ENCODE results near the gene ST7.

The ST7 gene

GRCh38 chr7:116988363-116988989 lies 35.2 kb downstream of the ST7 start:
- TF ChIP-seq ZFX (IDR thresholded peaks at IDR 0.05; ENCODE audit: borderline replicate concordance), result no peak
- TF ChIP-seq, protein P1, sequence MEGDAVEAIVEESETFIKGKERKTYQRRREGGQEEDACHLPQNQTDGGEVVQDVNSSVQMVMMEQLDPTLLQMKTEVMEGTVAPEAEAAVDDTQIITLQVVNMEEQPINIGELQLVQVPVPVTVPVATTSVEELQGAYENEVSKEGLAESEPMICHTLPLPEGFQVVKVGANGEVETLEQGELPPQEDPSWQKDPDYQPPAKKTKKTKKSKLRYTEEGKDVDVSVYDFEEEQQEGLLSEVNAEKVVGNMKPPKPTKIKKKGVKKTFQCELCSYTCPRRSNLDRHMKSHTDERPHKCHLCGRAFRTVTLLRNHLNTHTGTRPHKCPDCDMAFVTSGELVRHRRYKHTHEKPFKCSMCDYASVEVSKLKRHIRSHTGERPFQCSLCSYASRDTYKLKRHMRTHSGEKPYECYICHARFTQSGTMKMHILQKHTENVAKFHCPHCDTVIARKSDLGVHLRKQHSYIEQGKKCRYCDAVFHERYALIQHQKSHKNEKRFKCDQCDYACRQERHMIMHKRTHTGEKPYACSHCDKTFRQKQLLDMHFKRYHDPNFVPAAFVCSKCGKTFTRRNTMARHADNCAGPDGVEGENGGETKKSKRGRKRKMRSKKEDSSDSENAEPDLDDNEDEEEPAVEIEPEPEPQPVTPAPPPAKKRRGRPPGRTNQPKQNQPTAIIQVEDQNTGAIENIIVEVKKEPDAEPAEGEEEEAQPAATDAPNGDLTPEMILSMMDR (IDR thresholded peaks at IDR 0.05), result peak; percentile 80

DNA sequence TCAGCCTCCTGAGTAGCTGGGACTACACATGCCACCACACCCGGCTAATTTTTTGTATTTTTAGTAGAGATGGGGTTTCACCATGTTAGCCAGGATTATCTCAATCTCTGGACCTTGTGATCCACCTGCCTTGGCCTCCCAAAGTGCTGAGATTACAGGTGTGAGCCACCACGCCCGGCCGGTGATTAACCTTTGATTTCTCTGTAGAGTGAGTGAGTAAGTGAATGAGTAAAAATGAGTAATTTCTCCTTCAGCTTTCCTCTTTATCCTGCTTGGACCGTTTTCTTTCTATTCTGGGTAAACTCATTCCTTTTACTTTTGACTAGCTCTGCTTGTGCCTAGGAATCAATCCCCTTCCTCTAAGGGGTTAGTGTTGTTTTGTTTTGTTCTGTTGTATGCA lies 36.8 kb downstream of the ST7 start:
- TF ChIP-seq, protein P1 (IDR thresholded peaks at IDR 0.05), result no peak
- no peak for TF ChIP-seq ZFX (IDR thresholded peaks at IDR 0.05; ENCODE audit: borderline replicate concordance)
- no peak overlapping the region for H3K27ac ChIP-seq

More at GRCh38 chr7:116988363-116988989, 35.2 kb downstream of the ST7 start:
- no peak overlapping the region for H3K27ac ChIP-seq

- no peak for TF ChIP-seq ZFX (IDR thresholded peaks at IDR 0.05; ENCODE audit: borderline replicate concordance)
- TF ChIP-seq, protein P1 (IDR thresholded peaks at IDR 0.05), result no peak
- no peak overlapping the region for H3K27ac ChIP-seq
Measured at GRCh38 chr7:116991233-116991632, 37.9 kb downstream of the ST7 start.

GRCh38 chr7:116994611-116995010 lies 41.3 kb downstream of the ST7 start:
- no peak for TF ChIP-seq ZFX (IDR thresholded peaks at IDR 0.05; ENCODE audit: borderline replicate concordance)
- TF ChIP-seq, protein P1 (IDR thresholded peaks at IDR 0.05), result no peak
- no peak overlapping the region for H3K27ac ChIP-seq

DNA sequence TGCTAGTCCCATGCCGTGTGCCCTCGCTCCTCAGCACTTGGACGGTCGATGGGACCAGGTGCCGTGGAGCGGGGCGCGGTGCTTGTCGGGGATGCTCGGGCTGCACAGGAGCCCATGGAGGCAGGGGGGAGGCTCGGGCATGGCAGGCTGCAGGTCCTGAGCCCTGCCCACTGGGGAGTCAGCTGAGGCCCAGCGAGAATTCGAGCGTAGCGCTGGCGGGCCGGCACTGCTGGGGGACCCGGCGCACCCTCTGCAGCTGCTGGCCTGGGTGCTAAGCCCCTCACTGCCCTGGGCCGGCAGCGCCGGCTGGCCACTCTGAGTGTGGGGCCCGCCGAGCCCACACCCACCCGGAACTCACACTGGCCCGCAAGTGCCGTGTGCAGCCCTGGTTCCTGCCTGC lies 44.7 kb downstream of the ST7 start:
- no peak overlapping the region for H3K27ac ChIP-seq
- TF ChIP-seq, protein P1 (IDR thresholded peaks at IDR 0.05), result no peak
- no peak for TF ChIP-seq ZFX (IDR thresholded peaks at IDR 0.05; ENCODE audit: borderline replicate concordance)

- TF ChIP-seq, protein P1 (IDR thresholded peaks at IDR 0.05), result no peak
- no peak for TF ChIP-seq ZFX (IDR thresholded peaks at IDR 0.05; ENCODE audit: borderline replicate concordance)
- no peak overlapping the region for H3K27ac ChIP-seq
Measured at GRCh38 chr7:116998567-116999175, 45.4 kb downstream of the ST7 start.

- TF ChIP-seq, protein P1 (IDR thresholded peaks at IDR 0.05), result no peak
- TF ChIP-seq ZFX (IDR thresholded peaks at IDR 0.05; ENCODE audit: borderline replicate concordance), result no peak
- no peak overlapping the region for H3K27ac ChIP-seq
Measured at GRCh38 chr7:116999311-116999710, 46.0 kb downstream of the ST7 start.

Data from 22Rv1 (cell line).